Myocyte (in vitro differentiated cells): ENCODE measurements around the gene CLIC3. TPM values are rescaled to one million over a fixed set of nuclear protein-coding genes. Genes with fewer than 3 reads are reported as not detected.
"Not testable (repeated sequence)": the region's sequence is repeated elsewhere in the genome, so short reads cannot be mapped to it uniquely, and the experiment has no call there.

ENCODE experiments used
- DNase-seq: peaks from one replicate; pipeline ENCODE4 v3.0.0-alpha.2; 2012; ENCODE audit warnings: low read depth
- total RNA-seq: library from RNA; depleted of rRNA; stranded (reverse); fragments of >200 nt; gene quantifications from 2 replicates; pipeline ENCODE4 v1.2.3, GENCODE V29; 2014

Gene CLIC3
- total RNA-seq, 1 donor from 2014 or later: not detected

DNA sequence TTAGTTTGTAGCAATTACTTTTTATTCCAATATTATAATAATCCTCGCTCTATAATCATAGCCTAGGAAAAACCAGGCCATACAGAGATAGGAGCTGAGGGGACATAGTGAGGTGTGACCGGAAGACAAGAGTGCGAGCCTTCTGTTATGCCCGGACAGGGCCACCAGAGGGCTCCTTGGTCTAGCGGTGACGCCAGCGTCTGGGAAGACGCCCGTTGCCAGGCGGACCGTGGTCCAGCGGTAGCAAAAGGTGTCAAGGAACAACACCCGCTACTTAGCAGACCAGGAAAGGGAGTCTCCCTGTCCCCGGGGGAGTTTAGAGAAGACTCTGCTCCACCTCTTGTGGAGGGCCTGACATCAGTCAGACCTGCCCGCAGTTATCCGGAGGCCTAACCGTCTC, 7.9 kb upstream of the CLIC3 start:
- DNase-seq: not testable (repeated sequence)

GRCh38 chr9:137002646-137003041, 6.3 kb upstream of the CLIC3 start:
- no peak for DNase-seq

DNA sequence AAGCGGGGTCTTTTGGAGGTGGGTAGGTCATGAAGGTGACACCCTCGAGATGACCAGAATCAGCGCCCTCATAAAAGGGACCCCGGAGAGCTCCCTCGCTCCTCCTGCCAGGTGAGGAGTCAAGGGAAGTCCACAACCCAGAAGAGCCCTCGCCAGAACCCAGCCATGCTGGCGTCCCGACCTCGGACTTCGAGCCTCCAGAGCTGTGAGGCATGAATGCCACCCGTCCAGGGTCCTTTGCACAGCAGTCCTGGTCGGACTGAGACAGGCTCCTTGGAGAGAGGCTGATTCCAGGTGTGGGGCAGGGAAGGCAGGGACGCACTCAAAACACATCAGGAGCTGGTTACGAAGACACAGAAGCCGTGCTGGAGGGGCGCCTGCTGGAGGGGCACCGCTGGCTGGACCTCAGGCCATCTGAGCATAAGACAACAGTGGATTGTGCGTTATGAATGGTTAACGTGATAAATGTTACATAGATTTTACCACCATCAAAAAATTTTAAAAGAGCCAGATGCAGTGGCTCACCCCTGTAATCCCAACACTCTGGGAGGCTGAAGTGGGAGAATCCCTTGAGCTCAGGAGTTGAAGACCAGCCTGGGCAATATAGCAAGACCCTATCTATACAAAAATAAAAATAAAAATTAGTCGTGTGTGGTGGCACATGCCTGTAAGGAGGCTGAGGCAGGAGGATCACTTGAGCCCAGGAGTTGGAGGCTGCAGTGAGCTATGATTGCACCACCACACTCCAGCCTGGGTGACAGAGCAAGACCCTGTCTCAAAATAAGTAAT, 5.7 kb upstream of the CLIC3 start:
- DNase-seq: no peak

- peak; percentile 41 for DNase-seq
Measured at GRCh38 chr9:137000177-137000930, 4.0 kb upstream of the CLIC3 start.

- DNase-seq: no peak
Measured at GRCh38 chr9:136997830-136998234, 1.5 kb upstream of the CLIC3 start.

- DNase-seq: no peak
Measured at GRCh38 chr9:136997371-136997770, 1.0 kb upstream of the CLIC3 start.

- DNase-seq: no peak
Measured at GRCh38 chr9:136995772-136996311, 526 bp downstream of the CLIC3 start.

- DNase-seq: no peak
Measured at GRCh38 chr9:136995362-136995761, 1.0 kb downstream of the CLIC3 start.

DNA sequence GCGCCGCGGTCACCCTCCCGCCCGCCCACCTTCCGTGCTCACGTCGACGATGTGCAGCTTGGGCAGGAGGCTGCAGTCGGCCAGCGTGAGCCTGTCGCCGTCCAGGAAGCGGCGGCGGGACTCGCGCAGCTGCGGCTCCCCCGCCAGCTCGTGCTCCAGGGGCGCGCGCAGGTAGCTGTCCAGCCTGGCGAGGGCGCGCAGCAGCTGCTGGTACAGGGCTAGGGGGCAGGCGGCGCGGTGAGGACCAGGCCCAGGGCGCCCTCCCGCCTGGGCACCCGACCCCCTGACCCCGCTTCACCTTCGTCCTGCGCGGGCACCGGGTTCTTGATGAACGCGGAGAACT, 1.5 kb downstream of the CLIC3 start:
- DNase-seq: no peak

DNA sequence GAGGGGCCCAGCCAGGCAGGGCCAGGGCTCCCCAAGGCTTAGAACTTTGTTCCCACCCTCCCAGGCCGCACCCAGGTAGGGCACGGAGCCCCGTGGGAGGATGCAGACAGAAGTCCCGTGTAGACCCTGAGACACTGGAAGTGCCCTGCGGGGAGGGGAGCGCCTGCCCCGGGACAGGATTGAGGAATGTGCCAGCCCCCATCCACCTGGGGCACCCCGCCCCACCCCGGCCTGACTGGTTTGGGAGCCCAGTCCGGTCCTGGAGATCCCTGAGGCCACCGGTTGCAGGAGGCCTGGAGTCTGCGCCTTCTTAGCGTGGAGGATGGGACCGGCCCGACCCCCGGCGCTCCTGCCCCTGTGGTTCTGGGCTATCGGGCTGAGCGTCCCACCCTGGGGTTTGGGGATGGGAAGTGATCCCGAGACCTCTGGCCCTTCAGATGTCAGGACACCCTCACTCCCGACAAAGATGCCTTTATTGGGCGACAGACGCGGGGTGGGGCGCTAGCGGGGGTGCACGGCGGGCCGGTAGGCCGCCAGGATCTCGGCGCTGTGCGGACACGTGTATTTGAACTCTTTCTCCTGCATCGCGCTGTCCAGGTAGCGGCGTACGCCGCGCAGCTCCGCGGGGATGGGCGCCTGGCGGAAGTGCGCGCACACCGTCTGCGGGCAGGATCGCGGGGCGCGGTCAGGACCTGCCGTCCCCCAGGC, 2.0 kb downstream of the CLIC3 start:
- DNase-seq: no peak

GRCh38 chr9:136992819-136993369, 3.5 kb downstream of the CLIC3 start:
- no peak for DNase-seq

DNA sequence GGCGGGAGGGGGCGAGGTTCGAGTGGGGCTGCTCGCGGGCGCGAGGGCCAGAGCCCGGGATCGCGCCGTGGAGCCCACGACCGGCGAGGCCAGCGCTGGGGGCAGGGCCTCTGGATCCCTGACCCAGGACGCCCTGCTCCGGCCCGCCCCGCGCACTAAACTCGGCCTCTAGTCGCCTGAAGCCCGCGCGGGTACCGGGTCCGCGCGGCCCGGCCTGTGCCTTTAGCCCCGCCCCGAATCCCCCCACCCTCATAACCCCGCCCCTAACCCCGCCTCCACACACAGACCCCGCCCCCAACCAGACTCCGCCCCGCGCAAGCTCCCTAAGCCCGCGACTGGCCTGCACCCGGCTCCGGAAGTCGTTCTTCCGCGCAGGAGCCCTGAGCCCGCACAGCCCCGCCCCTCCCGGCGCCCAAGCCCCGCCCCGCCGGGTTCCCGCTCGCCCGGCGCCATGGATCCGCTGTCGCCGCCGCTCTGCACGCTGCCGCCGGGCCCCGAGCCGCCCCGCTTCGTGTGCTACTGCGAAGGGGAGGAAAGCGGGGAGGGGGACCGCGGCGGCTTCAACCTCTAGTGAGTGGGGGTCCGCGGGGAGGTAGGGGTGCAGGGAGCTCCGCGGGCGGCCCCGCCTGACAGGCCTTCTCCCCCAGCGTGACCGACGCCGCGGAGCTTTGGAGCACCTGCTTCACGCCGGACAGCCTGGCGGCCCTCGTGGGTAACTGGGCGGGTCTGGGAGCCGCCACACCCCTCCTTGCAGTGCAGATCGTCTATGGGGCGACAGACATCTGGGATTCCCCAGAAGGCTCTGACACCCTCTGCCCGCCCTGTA, 4.2 kb downstream of the CLIC3 start, which contains the start of gene PAXX:
TSS of gene PAXX (plus strand) at position 430 of the 826 bp plus-strand sequence. CDS start at position 452, 22 bp downstream.
- peak; percentile 86 for DNase-seq

- DNase-seq: no peak
Measured at GRCh38 chr9:136990242-136990911, 6.0 kb downstream of the CLIC3 start.

GRCh38 chr9:136988872-136989271, 7.5 kb downstream of the CLIC3 start:
- DNase-seq: no peak

- DNase-seq: no peak
Measured at GRCh38 chr9:136985853-136986252, 10.5 kb downstream of the CLIC3 start.

GRCh38 chr9:136985027-136985602, 11.3 kb downstream of the CLIC3 start:
- no peak for DNase-seq

- DNase-seq: no peak
Measured at GRCh38 chr9:136984464-136985026, 11.8 kb downstream of the CLIC3 start.

DNA sequence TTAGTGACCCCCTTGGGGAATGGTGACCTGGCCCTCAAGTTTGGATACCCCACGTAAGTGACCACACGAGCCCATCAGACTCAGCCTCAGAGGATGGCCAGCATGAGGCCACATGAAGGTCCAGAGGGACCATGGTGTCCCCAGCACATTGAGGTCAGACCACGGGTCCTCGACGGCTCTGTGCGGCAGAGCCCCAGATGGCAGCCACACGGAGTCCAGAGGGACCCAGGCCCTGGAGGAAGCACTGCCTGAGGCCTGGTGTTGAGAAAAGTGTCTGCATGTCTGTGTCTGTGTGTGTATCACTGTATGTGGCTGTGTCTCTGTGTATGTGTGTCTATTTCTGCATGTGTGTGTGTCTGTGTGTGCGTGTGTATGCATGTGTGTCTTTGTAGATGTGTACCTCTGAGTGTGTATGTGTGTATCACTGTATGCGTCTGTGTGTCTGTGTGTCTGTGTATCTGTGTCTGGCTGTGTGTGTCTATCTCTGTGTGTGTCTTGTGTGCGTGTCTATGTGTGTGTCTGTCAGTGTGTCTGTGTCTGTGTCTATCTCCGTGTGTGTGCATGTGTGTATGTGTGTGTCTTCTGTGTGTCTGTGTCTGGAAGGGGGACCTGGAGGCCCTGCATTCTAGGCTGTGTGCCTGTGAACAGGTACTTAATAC, 12.6 kb downstream of the CLIC3 start:
- peak; percentile 22 for DNase-seq

- DNase-seq: no peak
Measured at GRCh38 chr9:136983167-136983566, 13.2 kb downstream of the CLIC3 start.
